ENCODE measurements around the gene DDX28.

Gene DDX28

GRCh38 chr16:68015681-68016080 is 7.4 kb downstream of the DDX28 start, which contains the start of gene DPEP2NB:
Gene DPEP2NB, minus strand, starts transcription at chr16:68015911. Its CDS starts 141 bp downstream, at chr16:68015770.
- TF ChIP-seq POLR2AphosphoS5 (IDR thresholded peaks at IDR 0.05; ENCODE audit: low read depth, low read length) (no peak), FOXP2 (optimal IDR thresholded peaks at IDR 0.05; ENCODE audit: borderline replicate concordance, extremely low read depth, extremely low read length, insufficient read depth) (no peak), TAF1 (IDR thresholded peaks at IDR 0.05; ENCODE audit: borderline replicate concordance, insufficient read depth, low read length) (no peak)

- TF ChIP-seq TAF1 (IDR thresholded peaks at IDR 0.05; ENCODE audit: borderline replicate concordance, insufficient read depth, low read length) (no peak), REST (IDR thresholded peaks at IDR 0.05; ENCODE audit: insufficient read depth in 1 of 2, low read depth in 2 of 2, low read length in 2 of 2) (no peak), SIN3A (IDR thresholded peaks at IDR 0.05; ENCODE audit: borderline replicate concordance, insufficient read depth, low read length) (no peak), POLR2AphosphoS5 (IDR thresholded peaks at IDR 0.05; ENCODE audit: low read depth, low read length) (no peak)
Measured at GRCh38 chr16:68013440-68013839, 9.6 kb downstream of the DDX28 start.

- TF ChIP-seq TAF1 (IDR thresholded peaks at IDR 0.05; ENCODE audit: borderline replicate concordance, insufficient read depth, low read length): no peak
Measured at GRCh38 chr16:68009157-68009735, 13.8 kb downstream of the DDX28 start.

- TF ChIP-seq POLR2AphosphoS5 (IDR thresholded peaks at IDR 0.05; ENCODE audit: low read depth, low read length): no peak
Measured at GRCh38 chr16:68005786-68006286, 17.2 kb downstream of the DDX28 start.

- TF ChIP-seq TAF1 (IDR thresholded peaks at IDR 0.05; ENCODE audit: borderline replicate concordance, insufficient read depth, low read length): no peak
- no peak for TF ChIP-seq SIN3A (IDR thresholded peaks at IDR 0.05; ENCODE audit: borderline replicate concordance, insufficient read depth, low read length)
- no peak for TF ChIP-seq POLR2AphosphoS5 (IDR thresholded peaks at IDR 0.05; ENCODE audit: low read depth, low read length)
- TF ChIP-seq REST (IDR thresholded peaks at IDR 0.05; ENCODE audit: insufficient read depth in 1 of 2, low read depth in 2 of 2, low read length in 2 of 2): no peak
- TF ChIP-seq FOXP2 (optimal IDR thresholded peaks at IDR 0.05; ENCODE audit: borderline replicate concordance, extremely low read depth, extremely low read length, insufficient read depth): no peak
Measured at GRCh38 chr16:68005211-68005610, 17.8 kb downstream of the DDX28 start.

GRCh38 chr16:68003031-68003430 is 20.0 kb downstream of the DDX28 start:
- no peak for TF ChIP-seq TAF1 (IDR thresholded peaks at IDR 0.05; ENCODE audit: borderline replicate concordance, insufficient read depth, low read length)
- TF ChIP-seq FOXP2 (optimal IDR thresholded peaks at IDR 0.05; ENCODE audit: borderline replicate concordance, extremely low read depth, extremely low read length, insufficient read depth): no peak
- no peak for TF ChIP-seq POLR2AphosphoS5 (IDR thresholded peaks at IDR 0.05; ENCODE audit: low read depth, low read length)

- TF ChIP-seq POLR2AphosphoS5 (IDR thresholded peaks at IDR 0.05; ENCODE audit: low read depth, low read length) (no peak), TAF1 (IDR thresholded peaks at IDR 0.05; ENCODE audit: borderline replicate concordance, insufficient read depth, low read length) (no peak), REST (IDR thresholded peaks at IDR 0.05; ENCODE audit: insufficient read depth in 1 of 2, low read depth in 2 of 2, low read length in 2 of 2) (no peak), FOXP2 (optimal IDR thresholded peaks at IDR 0.05; ENCODE audit: borderline replicate concordance, extremely low read depth, extremely low read length, insufficient read depth) (no peak), SIN3A (IDR thresholded peaks at IDR 0.05; ENCODE audit: borderline replicate concordance, insufficient read depth, low read length) (no peak)
Measured at GRCh38 chr16:68000450-68000849, 22.6 kb downstream of the DDX28 start.
